Rectal smooth muscle tissue (tissue), 1 donor: ENCODE measurements around the gene PDE4D.

Experiments used
- H3K27ac ChIP-seq: one replicate; pipeline ENCODE4 v1.7.0; 2013; ENCODE audit warnings: low read depth, low read length, inconsistent platforms
- H3K27me3 ChIP-seq: one replicate; pipeline ENCODE4 v1.7.0; 2013; ENCODE audit warnings: low read length; ENCODE audit not compliant: control insufficient read depth, insufficient read depth
- H3K36me3 ChIP-seq: one replicate; pipeline ENCODE4 v1.7.0; 2013; ENCODE audit warnings: low read length; ENCODE audit not compliant: control insufficient read depth, insufficient read depth
- H3K4me1 ChIP-seq: one replicate; pipeline ENCODE4 v1.7.0; 2013; ENCODE audit warnings: low read length; ENCODE audit not compliant: control insufficient read depth, insufficient read depth
- H3K4me3 ChIP-seq: one replicate; pipeline ENCODE4 v1.7.0; 2013; ENCODE audit warnings: low read length
- H3K9ac ChIP-seq: one replicate; pipeline ENCODE4 v1.7.0; 2013; ENCODE audit warnings: low read length

Gene PDE4D

GRCh38 chr5:59287361-59287760, 606.2 kb downstream of the PDE4D start:
- H3K9ac ChIP-seq, result no peak overlapping the region
- H3K27ac ChIP-seq, result no peak overlapping the region

GRCh38 chr5:59286510-59286909, 607.0 kb downstream of the PDE4D start:
- Histone ChIP-seq H3K4me1 (peaks cover 6% of the 10 kb centered on the region), H3K27me3 (no peaks in the 10 kb centered on the region), H3K4me3 (no peak overlapping the region), H3K27ac (no peak overlapping the region), H3K9ac (no peak overlapping the region), H3K36me3 (no peaks in the 10 kb centered on the region)

More at GRCh38 chr5:59287361-59287760, 606.2 kb downstream of the PDE4D start:
- no peaks in the 10 kb centered on the region for H3K27me3 ChIP-seq
- H3K4me3 ChIP-seq, result no peak overlapping the region
- H3K4me1 ChIP-seq, result peaks cover 9% of the 10 kb centered on the region
- H3K36me3 ChIP-seq, result no peaks in the 10 kb centered on the region

GRCh38 chr5:59285300-59286016, 608.1 kb downstream of the PDE4D start:
- H3K27ac ChIP-seq, result no peak overlapping the region
- H3K4me3 ChIP-seq, result no peak overlapping the region
- no peaks in the 10 kb centered on the region for H3K27me3 ChIP-seq
- H3K36me3 ChIP-seq, result no peaks in the 10 kb centered on the region
- no peak overlapping the region for H3K9ac ChIP-seq
- peaks cover 6% of the 10 kb centered on the region for H3K4me1 ChIP-seq

GRCh38 chr5:59282726-59283125, 610.8 kb downstream of the PDE4D start:
- no peak overlapping the region for H3K9ac ChIP-seq
- H3K27me3 ChIP-seq, result no peaks in the 10 kb centered on the region
- no peaks in the 10 kb centered on the region for H3K36me3 ChIP-seq

GRCh38 chr5:59279979-59280378, 613.5 kb downstream of the PDE4D start:
- no peak overlapping the region for H3K27ac ChIP-seq
- no peaks in the 10 kb centered on the region for H3K27me3 ChIP-seq
- H3K4me1 ChIP-seq, result peaks cover 2% of the 10 kb centered on the region
- H3K4me3 ChIP-seq, result no peak overlapping the region
- no peak overlapping the region for H3K9ac ChIP-seq
- no peaks in the 10 kb centered on the region for H3K36me3 ChIP-seq

More at GRCh38 chr5:59282726-59283125, 610.8 kb downstream of the PDE4D start:
- Histone ChIP-seq H3K27ac (no peak overlapping the region), H3K4me3 (no peak overlapping the region), H3K4me1 (peaks cover 4% of the 10 kb centered on the region)

GRCh38 chr5:59276917-59277372, 616.6 kb downstream of the PDE4D start:
- Histone ChIP-seq H3K27ac (peak overlapping the region; percentile 87), H3K36me3 (no peaks in the 10 kb centered on the region), H3K4me1 (peaks cover 2% of the 10 kb centered on the region), H3K27me3 (no peaks in the 10 kb centered on the region), H3K4me3 (no peak overlapping the region), H3K9ac (no peak overlapping the region)

- H3K27ac ChIP-seq, result peak overlapping the region; percentile 87
- H3K9ac ChIP-seq, result no peak overlapping the region
- no peaks in the 10 kb centered on the region for H3K27me3 ChIP-seq
- no peaks in the 10 kb centered on the region for H3K36me3 ChIP-seq
- H3K4me1 ChIP-seq, result peaks cover 2% of the 10 kb centered on the region
- no peak overlapping the region for H3K4me3 ChIP-seq
These were observed 617.2 kb downstream of the PDE4D start for GRCh38 chr5:59276325-59276675.

- Histone ChIP-seq H3K4me3 (peak overlapping the region; percentile 76), H3K27me3 (no peaks in the 10 kb centered on the region), H3K9ac (peak overlapping the region; percentile 95), H3K36me3 (no peaks in the 10 kb centered on the region), H3K27ac (peak overlapping the region; percentile 87), H3K4me1 (peaks cover 2% of the 10 kb centered on the region)
These were observed 617.8 kb downstream of the PDE4D start for GRCh38 chr5:59275510-59276324.

GRCh38 chr5:59275170-59275509, 618.4 kb downstream of the PDE4D start:
- H3K4me3 ChIP-seq, result peak overlapping the region; percentile 76
- H3K27me3 ChIP-seq, result no peaks in the 10 kb centered on the region
- peak overlapping the region; percentile 95 for H3K9ac ChIP-seq
- H3K4me1 ChIP-seq, result peaks cover 3% of the 10 kb centered on the region
- peak overlapping the region; percentile 87 for H3K27ac ChIP-seq
- H3K36me3 ChIP-seq, result no peaks in the 10 kb centered on the region

GRCh38 chr5:59274106-59274636, 619.4 kb downstream of the PDE4D start:
- Histone ChIP-seq H3K4me1 (peaks cover 7% of the 10 kb centered on the region), H3K9ac (no peak overlapping the region), H3K4me3 (peak overlapping the region; percentile 76), H3K36me3 (no peaks in the 10 kb centered on the region), H3K27me3 (no peaks in the 10 kb centered on the region), H3K27ac (peak overlapping the region; percentile 87)

- Histone ChIP-seq H3K9ac (no peak overlapping the region), H3K4me3 (peak overlapping the region; percentile 76), H3K27me3 (no peaks in the 10 kb centered on the region), H3K36me3 (no peaks in the 10 kb centered on the region), H3K27ac (peak overlapping the region; percentile 24), H3K4me1 (peaks cover 7% of the 10 kb centered on the region)
These were observed 620.6 kb downstream of the PDE4D start for GRCh38 chr5:59272809-59273427.

- Histone ChIP-seq H3K9ac (no peak overlapping the region), H3K27ac (peak overlapping the region; percentile 11), H3K4me1 (peaks cover 5% of the 10 kb centered on the region)
These were observed 624.6 kb downstream of the PDE4D start for GRCh38 chr5:59268756-59269415.

More at GRCh38 chr5:59268756-59269415, 624.6 kb downstream of the PDE4D start:
- no peaks in the 10 kb centered on the region for H3K27me3 ChIP-seq
- H3K4me3 ChIP-seq, result no peak overlapping the region
- H3K36me3 ChIP-seq, result no peaks in the 10 kb centered on the region
